Body of pancreas (tissue), 4 donors: ENCODE data around the gene NOP14. TPM values are rescaled to one million over a fixed set of nuclear protein-coding genes. Genes with fewer than 3 reads are reported as not detected.
A peak's percentile ranks its signal among the peaks of the same experiment; 100 is the strongest.

Experiments
- ATAC-seq: fragments of 150-250 bp; one replicate; pipeline ENCODE4 v1.9.1; 2016
- DNase-seq, 4 donors: peaks; one replicate each; pipeline ENCODE4 v3.0.0-alpha.2; 2019
- H3K27ac ChIP-seq, 4 donors: fragments of 200-600 bp; sonication (generic); 1 replicate in 3 of 4; 2 replicates in 1 of 4; pipeline versions ENCODE4 v1.5.1 to v1.6.1; 2016 to 2019; ENCODE audit warnings: mild to moderate bottlenecking in 1 of 4, mixed read lengths in 1 of 4, moderate library complexity in 1 of 4
- H3K27me3 ChIP-seq, 2 donors: fragments of 200-600 bp; sonication (generic); one replicate each; pipeline ENCODE4 v1.6.0; 2016; ENCODE audit warnings: mild to moderate bottlenecking in 1 of 2
- H3K36me3 ChIP-seq, 2 donors: fragments of 200-600 bp; sonication (generic); replicated peaks in 1 of 2; 2 replicates each; pipeline ENCODE4 v1.5.1; 2016; ENCODE audit warnings: low read depth in 2 of 2; ENCODE audit not compliant: insufficient read depth in 1 of 2
- H3K4me1 ChIP-seq: fragments of 200-600 bp; sonication (generic); one replicate; pipeline ENCODE4 v1.6.0; 2016
- H3K4me3 ChIP-seq, 2 donors: fragments of 200-600 bp; sonication (generic); 1 replicate in 1 of 2; 2 replicates in 1 of 2; pipeline ENCODE4 v1.5.1; 2016 to 2019
- H3K9me3 ChIP-seq, 3 donors: fragments of 200-600 bp; sonication (generic); 1 replicate in 2 of 3; 2 replicates in 1 of 3; pipeline ENCODE4 v1.5.1; 2016
- POLR2A ChIP-seq, 3 donors: fragments of 450-650 bp; IDR thresholded peaks; one replicate each; pipeline ENCODE4 v1.6.1; 2016; ENCODE audit warnings: antibody characterized with exemption in 3 of 3, mild to moderate bottlenecking in 2 of 3
- WGBS, 2 donors: methylation state at CpG; one replicate each; pipeline ENCODE4 v1.1.5; 2017; 5-methylcytosine and 5-hydroxymethylcytosine counted together
- intact Hi-C: fragments of 100-400 bp; cut with DNase I; formaldehyde crosslinking; loops from one replicate; pipeline ENCODE4 v1.15.1; 2023
- total RNA-seq, 2 donors: library from RNA; depleted of rRNA; stranded (reverse); fragments of >200 nt; gene quantifications; one replicate each; pipeline ENCODE4 v1.1.0, GENCODE V29; 2016
- TF ChIP-seq, protein P1 (sequence below), 7 experiments: fragments of 450-650 bp in 4 of 7; fragments of 200-600 bp in 3 of 7; sonication (generic) in 3 of 7; IDR thresholded peaks; one replicate each; pipeline ENCODE4 v1.5.1; 2016 to 2019; ENCODE audit warnings: antibody characterized with exemption in 7 of 7

The NOP14 gene
- total RNA-seq, 2 donors from 2014 or later = 20.0 to 20.1 TPM

GRCh38 chr4:2942037-2942531 is 21.1 kb downstream of the NOP14 start:
- intact Hi-C loops = no loop called here
- ATAC-seq (no peak), DNase-seq (peak in 1 of 4 donors; percentile 10)
- no peak overlapping the region for H3K4me3 ChIP-seq
- no peaks in the 10 kb centered on the region for H3K27me3 ChIP-seq
- no peaks in the 10 kb centered on the region for H3K9me3 ChIP-seq
- H3K4me1 ChIP-seq = peaks cover 4% of the 10 kb centered on the region
- no peak for TF ChIP-seq POLR2A (IDR thresholded peaks at IDR 0.05)
- H3K36me3 ChIP-seq = peaks cover 40 to 47% of the 10 kb centered on the region in 2 donors
- 89 to 93% methylated on average over 20 to 21 of the region's 21 CpGs for WGBS, 2 donors
- H3K27ac ChIP-seq = no peak overlapping the region

- peaks cover 35 to 40% of the 10 kb centered on the region in 2 donors for H3K36me3 ChIP-seq
- H3K4me1 ChIP-seq = peaks cover 11% of the 10 kb centered on the region
- no peak for TF ChIP-seq POLR2A (IDR thresholded peaks at IDR 0.05)
- TF ChIP-seq, protein P1, sequence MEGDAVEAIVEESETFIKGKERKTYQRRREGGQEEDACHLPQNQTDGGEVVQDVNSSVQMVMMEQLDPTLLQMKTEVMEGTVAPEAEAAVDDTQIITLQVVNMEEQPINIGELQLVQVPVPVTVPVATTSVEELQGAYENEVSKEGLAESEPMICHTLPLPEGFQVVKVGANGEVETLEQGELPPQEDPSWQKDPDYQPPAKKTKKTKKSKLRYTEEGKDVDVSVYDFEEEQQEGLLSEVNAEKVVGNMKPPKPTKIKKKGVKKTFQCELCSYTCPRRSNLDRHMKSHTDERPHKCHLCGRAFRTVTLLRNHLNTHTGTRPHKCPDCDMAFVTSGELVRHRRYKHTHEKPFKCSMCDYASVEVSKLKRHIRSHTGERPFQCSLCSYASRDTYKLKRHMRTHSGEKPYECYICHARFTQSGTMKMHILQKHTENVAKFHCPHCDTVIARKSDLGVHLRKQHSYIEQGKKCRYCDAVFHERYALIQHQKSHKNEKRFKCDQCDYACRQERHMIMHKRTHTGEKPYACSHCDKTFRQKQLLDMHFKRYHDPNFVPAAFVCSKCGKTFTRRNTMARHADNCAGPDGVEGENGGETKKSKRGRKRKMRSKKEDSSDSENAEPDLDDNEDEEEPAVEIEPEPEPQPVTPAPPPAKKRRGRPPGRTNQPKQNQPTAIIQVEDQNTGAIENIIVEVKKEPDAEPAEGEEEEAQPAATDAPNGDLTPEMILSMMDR (IDR thresholded peaks at IDR 0.05) = no peak
- no peaks in the 10 kb centered on the region for H3K9me3 ChIP-seq
- 88 to 93% methylated on average over 22 to 24 of the region's 24 CpGs for WGBS, 2 donors
- intact Hi-C loops = no loop called here
- ATAC-seq (no peak), DNase-seq (peak in 1 of 4 donors; percentile 10)
- no peak overlapping the region for H3K27ac ChIP-seq
- no peaks in the 10 kb centered on the region for H3K27me3 ChIP-seq
- no peak overlapping the region for H3K4me3 ChIP-seq
These were observed 21.8 kb downstream of the NOP14 start for GRCh38 chr4:2941138-2942036.

DNA sequence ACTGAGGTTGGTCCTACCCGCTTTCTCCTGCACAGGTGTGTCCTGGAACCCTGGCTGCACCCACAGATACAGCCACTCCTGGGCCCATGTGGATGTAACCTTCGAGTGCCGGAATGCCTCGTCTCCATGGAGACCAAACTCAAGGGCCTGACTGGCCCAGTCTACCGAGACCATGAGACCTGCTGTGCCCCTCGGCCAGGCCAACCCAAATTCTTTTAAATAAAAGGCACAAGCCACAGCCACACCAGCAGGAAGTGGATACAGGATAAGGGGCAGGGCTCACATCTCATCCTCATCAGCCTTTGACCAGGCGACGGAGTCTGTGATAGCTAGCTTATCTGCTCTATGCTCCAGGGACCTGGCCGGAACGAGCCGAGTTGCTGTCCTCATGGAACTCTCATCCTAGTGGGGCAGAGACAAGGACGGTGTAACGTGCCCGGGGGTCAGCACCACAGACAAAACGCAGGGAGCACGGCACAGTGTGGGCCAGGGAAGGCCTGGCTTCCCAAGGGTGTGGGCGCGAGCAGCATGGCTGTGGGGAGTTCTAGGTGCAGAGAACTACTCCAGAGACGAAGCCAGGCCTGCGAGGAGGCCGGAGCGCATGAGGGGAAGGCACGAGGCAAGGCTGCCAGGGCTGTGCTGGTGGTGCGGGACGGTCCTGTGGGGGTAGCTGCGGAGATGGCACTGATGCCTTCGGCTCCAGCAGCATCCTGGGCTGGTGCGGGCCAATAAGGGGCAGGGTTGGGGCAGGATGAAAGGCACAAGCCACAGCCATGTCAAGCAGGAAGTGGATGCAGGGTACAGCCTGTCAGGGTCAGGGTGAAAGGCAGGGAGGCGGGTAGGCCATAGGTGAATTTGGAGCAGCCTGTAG is 22.7 kb downstream of the NOP14 start:
- no peak overlapping the region for H3K27ac ChIP-seq
- ATAC-seq (no peak), DNase-seq (peak in 1 of 4 donors; percentile 10)
- TF ChIP-seq, protein P1 (IDR thresholded peaks at IDR 0.05) = no peak
- 87 to 91% methylated on average over 28 to 29 of the region's 29 CpGs for WGBS, 2 donors
- peaks cover 20% of the 10 kb centered on the region for H3K4me1 ChIP-seq
- H3K27me3 ChIP-seq = no peaks in the 10 kb centered on the region
- no peaks in the 10 kb centered on the region for H3K9me3 ChIP-seq
- peaks cover 31 to 35% of the 10 kb centered on the region in 2 donors for H3K36me3 ChIP-seq
- H3K4me3 ChIP-seq = no peak overlapping the region
- intact Hi-C loops = no loop called here

DNA sequence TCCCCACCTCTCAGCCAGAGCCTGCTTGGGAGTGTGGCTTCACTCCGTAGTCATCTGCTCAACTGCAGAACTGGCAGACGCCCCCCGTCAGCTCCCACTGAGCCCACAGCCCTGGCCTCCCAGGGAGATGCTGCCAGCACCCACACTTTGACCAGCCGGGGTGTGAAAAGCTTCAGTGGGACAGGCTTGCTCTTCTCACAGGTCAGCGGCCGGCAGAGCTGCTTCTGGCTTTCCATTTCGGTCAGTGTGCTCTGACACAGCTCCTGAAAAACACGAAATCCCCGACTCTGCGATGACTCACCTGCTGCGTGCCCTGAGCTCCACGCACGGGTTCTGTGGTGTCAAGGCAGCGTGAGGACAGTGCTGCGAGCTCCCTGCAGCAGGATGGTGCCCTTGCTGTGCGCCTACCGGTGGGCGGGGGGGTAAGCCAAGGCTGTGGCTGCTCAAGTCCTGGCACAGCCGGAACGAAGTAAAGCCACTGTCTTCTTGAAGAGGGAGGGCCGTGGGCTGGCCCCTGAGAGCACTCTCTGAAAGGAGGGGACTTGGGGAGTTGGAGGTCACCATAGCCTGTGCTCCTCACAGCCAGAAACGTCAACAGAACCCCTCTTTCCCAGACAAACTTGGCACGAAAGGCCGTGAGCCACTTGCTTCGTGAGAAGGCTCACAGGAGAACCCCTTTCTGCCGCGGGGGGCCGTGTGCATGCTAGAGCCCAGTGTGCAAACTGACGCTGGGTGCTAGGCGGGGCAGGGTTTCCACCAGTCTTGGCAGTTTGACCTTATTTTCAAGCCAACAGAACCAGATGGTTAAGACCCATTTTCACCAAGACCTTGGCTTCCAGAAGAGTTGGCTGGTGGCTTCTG is 23.6 kb downstream of the NOP14 start:
- Histone ChIP-seq H3K27ac (no peak overlapping the region), H3K4me1 (peaks cover 23% of the 10 kb centered on the region), H3K4me3 (no peak overlapping the region), H3K36me3 (peaks cover 31% of the 10 kb centered on the region in 2 donors), H3K27me3 (no peaks in the 10 kb centered on the region), H3K9me3 (no peaks in the 10 kb centered on the region)
- ATAC-seq (no peak), DNase-seq (peak in 2 of 4 donors; percentile 10 to 11)
- 89 to 92% methylated on average over 27 to 28 of the region's 30 CpGs for WGBS, 2 donors
- TF ChIP-seq, protein P1 (IDR thresholded peaks at IDR 0.05) = no peak
- TF ChIP-seq POLR2A (IDR thresholded peaks at IDR 0.05) = no peak
- intact Hi-C loops = loop anchor here (5.0 kb wide), 1 partner anchor 182 kb away; the partner anchor contains the start of gene TNIP2
